GM21526 (cell line): Measurements from ENCODE around the gene EXOC4.
"Not testable (repeated sequence)": the region's sequence is repeated elsewhere in the genome, so short reads cannot be mapped to it uniquely, and the experiment has no call there.

ENCODE experiments used
- ATAC-seq: cut with Tn5 transposase; IDR thresholded peaks from one replicate; pipeline ENCODE4 v1.9.1; 2021; ENCODE audit warnings: moderate library complexity; ENCODE audit not compliant: unreplicated experiment, low FRiP score

The EXOC4 gene

DNA sequence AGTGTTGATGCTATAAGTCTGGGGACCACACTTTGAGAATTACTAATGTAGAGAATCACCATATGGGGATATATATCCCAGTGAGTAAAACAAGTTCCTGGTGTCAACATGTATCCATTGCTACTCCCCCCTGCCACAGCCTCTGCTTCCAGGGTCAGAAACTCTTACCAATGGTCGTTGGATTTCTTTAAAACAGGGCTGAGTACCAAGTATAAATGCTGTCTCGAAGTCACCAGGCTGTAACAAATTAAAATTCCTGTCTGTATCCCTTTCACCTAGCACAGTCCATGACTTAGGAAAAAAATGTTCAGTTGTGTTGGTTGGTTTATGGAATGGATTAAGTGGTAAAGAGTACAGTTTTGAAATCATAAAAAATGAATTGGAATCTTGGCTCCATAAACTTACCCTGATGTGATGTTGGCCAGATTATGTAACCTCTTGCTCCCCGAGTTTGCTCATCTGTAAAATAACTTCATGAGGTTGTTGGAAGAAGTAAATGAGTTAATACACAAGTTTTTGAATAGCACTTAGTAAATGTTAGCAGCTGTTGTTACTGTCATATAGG is 510.3 kb downstream of the EXOC4 start:
- no peak for ATAC-seq

DNA sequence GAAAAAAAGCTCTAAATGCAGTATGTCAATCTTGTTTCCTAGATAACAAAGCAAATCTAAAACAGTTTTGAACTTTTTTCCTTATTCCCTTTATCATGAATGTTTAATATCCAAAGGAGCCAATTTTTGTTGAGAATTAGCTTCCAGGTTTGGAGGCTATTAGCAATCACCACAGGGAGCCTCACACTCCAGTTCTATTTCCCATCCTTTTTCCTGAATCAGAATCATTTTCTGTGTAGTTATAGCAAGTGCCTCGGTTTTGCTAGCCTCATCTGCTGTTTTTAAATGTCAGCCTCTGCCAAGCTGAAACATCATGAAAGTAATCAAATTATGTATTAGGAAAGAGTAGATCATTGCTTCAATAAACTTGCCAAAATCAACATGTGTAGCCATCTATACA is 516.8 kb downstream of the EXOC4 start:
- no peak for ATAC-seq

GRCh38 chr7:133770863-133771492 is 518.1 kb downstream of the EXOC4 start:
- no peak for ATAC-seq

DNA sequence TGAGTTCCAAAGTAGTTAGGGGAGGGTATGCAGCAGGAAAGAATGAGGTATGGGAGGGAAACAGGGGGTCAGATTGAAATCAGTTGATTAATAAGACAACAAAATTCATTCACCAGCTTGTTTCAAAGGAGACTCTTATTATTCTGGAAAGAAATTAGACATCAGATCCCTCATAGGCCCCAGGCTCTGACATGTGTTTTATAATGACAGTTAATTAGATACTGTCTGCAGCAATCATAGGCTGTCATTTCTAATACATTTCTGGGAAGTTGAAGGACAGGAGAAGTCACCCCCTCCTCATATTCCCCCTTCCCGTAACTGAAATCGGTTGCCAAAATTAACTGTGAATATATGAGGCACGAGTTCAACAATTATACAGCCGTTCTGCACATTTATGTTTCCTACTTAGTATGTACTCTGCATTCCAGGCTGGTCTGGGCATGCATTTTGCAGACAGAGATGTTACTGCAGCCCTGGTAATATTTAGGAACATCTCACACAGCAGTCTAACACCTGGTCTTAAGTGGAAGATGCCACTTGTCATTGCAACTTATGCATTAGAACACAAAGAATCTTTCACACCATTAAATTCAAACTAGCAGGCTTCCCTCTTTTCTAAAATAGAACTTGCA is 519.0 kb downstream of the EXOC4 start:
- ATAC-seq, result no peak

GRCh38 chr7:133773601-133774000 is 520.7 kb downstream of the EXOC4 start:
- ATAC-seq, result no peak

GRCh38 chr7:133775201-133775600 is 522.3 kb downstream of the EXOC4 start:
- no peak for ATAC-seq

GRCh38 chr7:133776266-133776665 is 523.4 kb downstream of the EXOC4 start:
- no peak for ATAC-seq

DNA sequence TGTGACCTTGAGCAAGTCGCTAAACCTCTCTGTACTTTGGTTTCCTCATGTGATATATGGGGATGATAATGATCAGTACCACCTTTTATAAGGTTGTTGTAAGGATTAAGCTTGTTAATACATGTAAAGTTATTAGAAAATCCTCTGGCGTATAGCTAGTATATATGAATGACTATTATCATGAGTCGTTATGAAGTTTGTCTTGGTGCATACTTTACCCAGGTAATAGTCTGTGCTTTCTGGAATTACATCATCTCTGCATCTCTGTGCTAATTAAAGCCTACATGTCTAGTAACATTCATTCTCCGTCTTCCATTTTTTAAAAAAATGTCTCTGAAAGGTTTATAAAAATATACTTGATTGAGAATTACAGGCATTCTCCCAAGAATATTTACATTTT is 524.8 kb downstream of the EXOC4 start:
- no peak for ATAC-seq

DNA sequence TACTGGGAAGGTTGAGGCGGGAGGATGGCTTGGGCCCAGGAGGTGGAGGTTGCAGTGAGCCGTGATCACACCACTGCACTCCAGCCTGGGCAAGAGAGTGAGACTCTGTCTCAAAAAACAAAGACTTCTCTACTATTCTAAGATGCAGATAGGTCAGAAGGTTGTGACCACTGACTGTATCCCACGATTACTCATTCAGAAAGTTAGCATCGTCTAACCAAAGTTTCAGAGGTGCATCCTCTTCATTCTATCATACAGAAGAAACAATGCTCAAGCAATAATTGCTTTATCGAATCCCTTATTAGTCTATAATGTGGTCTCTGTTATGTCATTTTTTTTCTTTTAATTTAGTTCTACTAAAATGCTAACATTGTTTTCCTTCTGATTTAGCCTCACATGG is 525.6 kb downstream of the EXOC4 start:
- ATAC-seq, result peak; percentile 56

DNA sequence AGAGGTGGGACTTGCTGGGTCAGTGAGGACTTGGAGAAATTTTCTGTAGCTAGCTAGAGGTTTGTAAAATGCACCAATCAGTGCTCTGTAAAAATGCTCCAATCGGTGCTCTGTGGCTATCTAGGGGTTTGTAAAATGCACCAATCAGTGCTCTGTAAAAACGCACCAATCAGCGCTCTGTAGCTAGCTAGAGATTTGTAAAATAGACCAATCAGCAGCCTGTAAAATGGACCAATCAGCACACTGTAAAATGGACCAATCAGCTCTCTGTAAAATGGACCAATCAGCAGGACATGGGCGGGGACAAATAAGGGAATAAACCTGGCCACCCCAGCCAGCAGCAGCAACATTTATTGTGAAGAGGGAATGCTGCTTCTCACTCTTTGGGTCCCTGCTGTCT is 526.7 kb downstream of the EXOC4 start:
- ATAC-seq, result not testable (repeated sequence)

DNA sequence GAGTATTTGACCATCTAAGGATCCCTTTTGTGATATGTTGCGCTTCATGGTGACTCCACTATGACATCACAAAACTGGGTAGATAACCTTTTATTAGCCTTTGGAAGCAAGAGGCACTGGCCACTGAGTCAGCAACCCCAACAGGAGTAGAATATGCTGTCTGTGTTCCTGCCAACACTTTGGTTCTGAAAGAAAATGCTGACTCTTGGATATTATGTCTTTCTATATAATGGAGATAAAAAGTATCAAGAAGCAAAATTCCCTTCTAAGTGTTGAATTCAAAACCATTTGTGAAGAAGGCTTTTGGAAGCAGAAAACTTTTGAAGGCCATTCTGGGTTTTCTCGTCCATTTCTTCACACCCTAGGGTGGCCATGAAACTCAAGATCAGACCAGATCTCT is 528.0 kb downstream of the EXOC4 start:
- no peak for ATAC-seq

DNA sequence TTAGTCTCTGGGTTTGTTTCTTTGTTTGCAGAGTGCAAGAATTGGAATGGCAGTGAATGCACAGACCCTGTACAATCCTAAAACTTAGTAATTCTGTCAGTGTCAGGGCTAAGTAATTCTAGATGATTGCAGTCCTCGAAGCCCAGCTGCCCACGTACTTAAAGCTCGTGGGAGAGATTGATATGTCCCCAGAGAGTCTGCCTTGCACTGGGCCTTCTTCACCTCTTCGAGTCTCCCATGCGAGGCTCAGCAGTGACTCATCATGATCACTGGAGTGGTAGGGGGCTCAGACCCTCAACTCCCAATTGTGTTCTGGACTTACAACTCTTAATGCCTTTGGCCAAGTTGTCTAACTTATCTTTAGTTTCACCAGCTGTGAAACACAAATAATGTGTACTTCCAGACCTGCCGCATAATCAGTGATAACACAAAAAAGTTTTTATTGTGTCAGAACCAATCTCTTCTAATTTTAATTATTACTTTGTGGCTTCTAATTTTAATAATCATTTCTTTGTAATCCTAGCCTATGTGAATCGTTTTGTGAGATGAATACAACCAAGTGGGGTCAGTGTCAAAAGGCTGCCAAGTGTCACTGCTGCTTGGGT is 528.7 kb downstream of the EXOC4 start:
- ATAC-seq, result no peak

DNA sequence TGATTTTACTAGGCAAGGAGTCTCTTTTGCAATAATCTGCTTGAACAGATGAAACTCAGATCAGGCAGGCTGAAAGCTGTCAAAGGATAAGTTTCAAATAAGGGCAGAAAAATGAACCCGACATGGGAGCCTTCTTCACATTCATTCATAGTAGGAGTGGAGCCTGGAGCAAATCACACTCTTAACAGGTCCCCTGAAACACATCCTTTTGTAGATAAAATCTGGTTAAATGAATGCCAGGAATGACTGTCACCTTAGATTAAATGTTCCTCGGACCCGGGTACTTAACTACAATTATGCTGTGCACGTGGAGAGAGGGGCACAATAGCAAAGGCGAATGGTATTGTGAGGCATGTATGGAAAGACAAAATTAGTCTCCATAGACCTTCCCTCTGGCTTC is 529.6 kb downstream of the EXOC4 start:
- ATAC-seq, result no peak

- no peak for ATAC-seq
These were observed 530.4 kb downstream of the EXOC4 start for GRCh38 chr7:133783276-133783675.

GRCh38 chr7:133784486-133785001 is 531.7 kb downstream of the EXOC4 start:
- ATAC-seq, result no peak

GRCh38 chr7:133786401-133786937 is 533.6 kb downstream of the EXOC4 start:
- ATAC-seq, result no peak

DNA sequence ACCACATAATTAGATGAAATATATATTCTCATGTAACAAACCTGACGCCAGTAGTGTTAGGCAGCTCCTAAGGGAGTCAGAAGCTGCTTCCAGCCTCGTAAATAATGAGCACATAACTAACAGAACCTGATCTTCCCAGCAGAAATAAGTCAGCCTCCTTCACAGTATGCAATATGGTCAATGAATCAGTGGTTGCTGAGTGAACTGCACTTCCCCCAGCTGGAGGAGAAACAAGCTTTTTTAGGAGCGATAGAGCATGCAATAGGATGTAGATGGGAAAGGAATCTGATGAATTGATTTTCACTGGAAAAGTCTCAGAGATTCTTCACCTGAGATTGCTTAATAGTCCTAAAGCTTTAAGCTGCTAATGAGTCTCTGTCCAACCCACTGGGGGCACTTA is 537.1 kb downstream of the EXOC4 start:
- ATAC-seq, result no peak

DNA sequence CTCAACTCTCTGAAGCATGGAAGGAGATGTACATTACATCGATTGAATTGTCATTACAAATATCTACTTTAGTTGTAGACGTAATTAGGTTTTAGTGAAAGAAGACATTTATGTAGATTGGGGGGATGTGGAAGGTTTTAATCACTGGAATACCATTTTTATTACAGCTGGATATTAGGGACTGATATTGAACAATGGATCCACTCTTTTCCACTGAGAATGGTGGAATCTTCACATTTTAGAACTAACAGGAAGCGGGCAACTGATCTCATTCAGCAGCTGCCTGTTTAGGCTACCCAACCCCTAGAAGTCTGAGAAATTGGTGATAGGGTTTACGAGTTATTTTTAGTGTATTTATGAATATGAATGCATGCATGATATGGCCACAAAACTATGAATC is 538.0 kb downstream of the EXOC4 start:
- ATAC-seq, result no peak

- ATAC-seq, result no peak
These were observed 541.6 kb downstream of the EXOC4 start for GRCh38 chr7:133794479-133794878.

DNA sequence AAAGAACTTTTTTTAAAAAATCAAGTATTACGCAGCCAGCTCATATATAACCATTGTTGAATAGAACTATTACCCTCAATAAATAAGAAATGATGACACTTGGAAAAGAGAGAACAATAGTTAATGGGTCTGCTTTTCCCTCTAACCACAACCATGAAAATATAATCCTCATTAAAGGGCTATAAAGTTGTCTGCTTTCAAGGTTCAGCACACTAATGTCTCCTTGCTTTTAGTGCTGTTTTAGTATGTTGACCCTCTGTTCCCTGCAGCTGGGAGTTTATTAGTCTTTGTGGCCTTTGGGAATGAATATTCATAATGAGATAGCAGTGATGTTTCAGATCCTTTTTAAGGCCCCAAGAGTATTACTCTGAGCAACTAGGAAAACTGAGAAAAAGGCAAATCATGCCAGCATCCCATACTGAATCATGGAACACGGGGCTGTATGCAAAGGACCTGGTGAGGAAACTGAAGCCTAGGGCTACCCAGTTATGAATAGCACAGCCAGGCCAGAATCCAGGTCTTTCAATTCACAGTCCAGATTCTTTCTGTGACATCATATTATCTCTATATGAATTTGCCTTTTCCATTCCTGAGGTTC is 542.3 kb downstream of the EXOC4 start:
- no peak for ATAC-seq
